ENCODE measurements around the gene LAMA3.

LAMA3 gene

DNA sequence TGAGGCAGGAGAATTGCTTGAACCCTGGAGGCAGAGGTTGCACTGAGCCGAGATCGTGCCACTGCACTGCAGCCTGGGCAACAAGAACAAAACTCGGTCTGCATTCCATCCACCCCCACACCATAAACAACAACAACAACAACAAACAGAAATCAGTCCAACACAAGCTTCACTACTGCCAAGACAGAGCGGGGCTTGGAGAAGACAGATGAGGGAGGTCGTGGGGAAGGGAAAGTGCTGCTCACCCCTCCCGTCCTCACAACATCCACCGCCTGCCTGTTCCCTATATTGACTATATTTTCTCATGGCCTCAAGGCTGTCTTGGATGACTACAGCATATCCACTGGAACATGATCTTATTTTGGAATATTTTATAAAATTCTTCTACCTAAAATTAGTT, 187.7 kb downstream of the LAMA3 start:
- no peak for DNase-seq (ENCODE audit: low spot score)

DNA sequence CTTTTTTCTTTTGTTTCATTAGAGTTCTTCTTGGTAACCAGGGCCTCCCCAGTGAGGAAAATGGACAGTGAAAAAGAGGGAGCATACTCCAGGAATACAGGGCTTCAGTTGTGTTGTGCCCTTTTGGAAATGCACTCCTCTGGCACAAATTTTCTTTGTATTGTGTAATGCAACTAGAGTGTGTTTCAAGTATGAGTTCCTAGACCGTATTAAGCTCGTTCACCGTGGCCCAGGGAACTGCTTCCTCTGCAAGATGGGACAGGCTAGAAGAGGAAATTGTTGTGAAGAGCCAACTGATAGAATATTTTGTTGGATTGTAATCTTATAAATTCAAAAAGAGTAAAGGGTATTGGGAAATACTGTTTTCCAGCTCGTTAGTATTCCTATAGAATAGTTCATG, 188.1 kb downstream of the LAMA3 start:
- no peak for DNase-seq (ENCODE audit: low spot score)

DNA sequence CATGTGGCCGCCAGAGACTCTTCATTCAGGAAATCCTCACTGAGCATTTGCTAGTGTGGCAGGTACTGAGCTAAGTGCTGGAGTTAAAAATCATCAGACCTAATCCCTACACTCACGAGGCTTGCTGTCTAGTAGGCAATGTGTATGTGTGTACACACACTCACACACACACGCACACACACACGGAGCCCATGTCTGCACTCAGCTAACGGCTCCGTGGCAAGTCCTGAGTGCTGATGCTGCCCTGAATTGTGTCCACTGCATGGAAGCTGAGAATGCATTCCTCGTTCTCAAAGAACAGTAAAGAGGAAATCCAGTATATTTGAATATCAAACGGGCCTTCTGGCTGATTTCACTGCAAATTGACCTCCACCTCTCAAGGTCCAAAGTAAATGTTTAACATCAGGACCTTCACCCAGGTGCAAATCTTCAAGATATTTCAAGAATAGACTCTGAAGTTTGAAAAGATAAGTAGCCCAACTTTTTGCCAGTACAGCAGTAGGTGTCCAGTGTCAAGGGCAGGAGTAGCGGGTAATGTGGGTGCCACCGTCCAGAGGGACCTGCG, 189.2 kb downstream of the LAMA3 start:
- no peak for DNase-seq (ENCODE audit: low spot score)

DNA sequence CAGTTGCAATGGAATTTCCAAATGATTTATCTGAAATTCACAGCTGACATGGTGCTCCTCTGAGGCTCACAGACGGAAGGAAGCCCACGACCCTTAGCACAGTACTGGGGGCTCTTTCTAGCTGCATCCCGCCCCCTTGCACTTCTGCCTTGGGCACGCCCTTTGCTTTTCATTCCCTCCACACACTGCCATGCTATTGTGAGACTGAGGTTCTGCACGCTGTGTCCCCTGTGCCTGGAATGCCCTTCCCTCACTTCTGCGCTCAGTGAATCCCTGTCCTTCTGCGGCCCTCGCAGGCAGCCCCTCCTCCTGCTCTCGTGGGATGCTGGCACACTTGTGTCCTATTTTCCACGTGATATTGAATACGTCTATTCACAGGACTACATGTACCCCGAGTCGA, 189.9 kb downstream of the LAMA3 start:
- DNase-seq (ENCODE audit: low spot score), result no peak

DNA sequence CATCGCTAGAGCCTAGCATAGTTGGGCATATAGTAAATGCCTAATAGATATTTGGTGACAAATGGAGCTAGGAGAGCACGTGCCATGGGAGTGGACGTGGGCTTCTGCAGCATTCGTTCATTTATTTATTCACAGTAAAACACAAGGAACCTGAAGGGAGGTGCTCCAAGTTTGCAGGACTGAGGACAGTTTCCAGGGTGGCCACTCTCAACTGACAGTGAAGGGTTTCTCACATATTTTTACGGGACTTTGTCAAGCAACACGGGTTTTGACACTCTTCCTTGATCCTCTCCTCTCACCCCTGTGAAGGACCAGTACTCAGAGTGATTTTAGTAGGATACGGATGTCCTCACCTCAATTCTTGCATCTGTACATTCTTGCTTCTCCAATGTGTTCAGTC, 190.3 kb downstream of the LAMA3 start:
- no peak for DNase-seq (ENCODE audit: low spot score)

DNA sequence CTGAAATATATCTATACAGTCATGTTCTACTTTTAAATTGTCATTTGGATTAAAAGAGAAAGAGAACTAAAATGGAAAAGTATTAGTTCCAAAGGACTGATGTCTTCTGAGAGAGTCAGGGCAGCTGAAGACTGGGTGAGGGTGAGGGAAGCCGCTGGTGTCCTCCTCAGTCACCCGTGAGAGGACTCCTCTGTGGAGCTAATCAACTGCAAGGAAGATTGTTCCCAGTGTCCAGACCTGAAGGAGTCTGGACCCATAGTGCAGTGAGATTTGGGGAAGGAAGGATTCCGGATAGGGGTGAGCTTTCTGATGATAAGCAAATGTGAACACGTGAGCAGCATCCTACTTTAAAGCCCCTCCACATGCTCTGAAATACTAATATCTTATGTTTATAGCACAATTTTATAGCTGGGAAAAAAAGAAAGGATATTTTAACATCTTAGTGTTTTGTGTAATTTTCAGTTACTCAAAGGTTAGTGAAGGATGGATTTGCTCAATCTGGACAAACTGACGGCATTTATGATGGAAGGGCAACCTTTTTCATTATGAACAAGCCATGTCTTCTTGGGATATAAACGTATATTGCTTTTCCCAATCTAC, 190.8 kb downstream of the LAMA3 start:
- DNase-seq (ENCODE audit: low spot score), result no peak

DNA sequence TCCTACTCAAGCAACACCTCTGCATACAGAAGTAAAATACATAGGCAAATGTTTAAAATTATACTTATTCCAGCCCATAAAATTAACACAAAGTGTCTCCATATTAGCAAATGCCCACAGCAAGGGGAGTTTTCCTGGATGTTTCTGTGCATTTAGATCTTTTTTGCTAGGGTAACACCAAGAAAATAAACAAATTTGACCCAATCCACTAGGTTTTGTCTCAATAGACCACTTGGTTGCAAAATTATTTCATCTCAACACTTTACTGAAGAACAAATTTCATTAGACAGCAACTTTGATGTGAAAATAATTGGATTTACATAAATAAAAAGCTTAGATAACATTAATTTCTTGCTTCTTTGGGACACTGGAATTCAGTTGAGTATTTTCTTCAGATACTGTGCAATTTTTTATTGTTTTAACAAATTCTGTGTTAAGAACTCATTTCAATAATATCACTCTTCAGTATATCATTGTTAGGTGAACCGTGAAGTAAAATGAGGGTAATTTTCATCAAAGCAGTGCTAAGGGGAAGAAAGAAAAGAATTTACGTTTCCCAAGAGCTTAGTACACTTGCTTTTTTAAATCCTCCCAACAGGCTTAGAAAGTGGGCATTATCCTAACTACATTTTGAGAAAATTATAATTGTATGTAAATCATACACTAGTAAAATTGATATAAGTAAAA, 191.8 kb downstream of the LAMA3 start:
- DNase-seq (ENCODE audit: low spot score), result no peak

GRCh38 chr18:23881778-23882177, 192.5 kb downstream of the LAMA3 start:
- no peak for DNase-seq (ENCODE audit: low spot score)

GRCh38 chr18:23882616-23883276, 193.5 kb downstream of the LAMA3 start:
- no peak for DNase-seq (ENCODE audit: low spot score)

DNA sequence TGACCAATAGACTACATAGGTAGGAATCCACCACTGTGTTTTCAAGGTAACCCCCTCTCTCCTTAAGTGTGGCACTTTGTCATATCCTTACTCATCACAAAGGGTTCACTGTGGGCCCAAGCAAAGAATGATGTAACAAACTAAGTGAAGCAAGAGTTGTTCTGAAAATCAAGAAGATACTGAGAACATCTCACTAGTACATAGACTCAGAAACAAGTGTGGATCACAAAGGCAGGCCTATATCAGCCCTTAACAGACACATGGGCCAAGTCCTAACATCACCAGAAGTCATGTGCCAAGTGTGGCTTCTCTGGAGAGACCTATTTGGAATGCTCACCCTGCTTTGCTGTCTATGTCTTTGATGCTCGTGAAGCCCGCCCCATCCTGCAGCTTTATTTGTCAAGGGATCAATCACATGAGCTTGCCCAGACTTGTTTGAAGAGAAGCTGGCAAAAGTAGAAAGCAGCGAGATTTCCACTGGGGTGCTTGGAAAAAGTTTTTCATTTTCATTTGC, 194.1 kb downstream of the LAMA3 start:
- DNase-seq (ENCODE audit: low spot score), result no peak

GRCh38 chr18:23884681-23885375, 195.6 kb downstream of the LAMA3 start:
- DNase-seq (ENCODE audit: low spot score), result no peak

DNA sequence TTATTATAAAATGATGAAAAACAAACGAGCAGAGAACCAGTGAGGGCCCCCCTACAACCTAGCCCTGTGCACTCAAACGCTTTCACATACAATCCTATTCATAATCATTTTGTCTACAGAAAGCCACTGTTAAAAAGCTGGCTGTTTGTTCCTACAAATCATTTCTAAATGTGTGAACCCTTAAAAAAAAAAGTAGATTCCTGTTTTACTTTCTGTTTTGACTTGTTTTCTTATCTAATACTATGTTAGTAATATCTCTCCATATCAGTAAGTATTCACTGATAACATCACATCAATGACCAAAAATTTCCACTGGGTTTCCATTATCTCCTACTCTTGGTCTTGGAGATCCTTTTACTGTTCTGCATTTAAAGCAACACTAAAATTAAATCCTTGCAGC, 196.5 kb downstream of the LAMA3 start:
- no peak for DNase-seq (ENCODE audit: low spot score)

DNA sequence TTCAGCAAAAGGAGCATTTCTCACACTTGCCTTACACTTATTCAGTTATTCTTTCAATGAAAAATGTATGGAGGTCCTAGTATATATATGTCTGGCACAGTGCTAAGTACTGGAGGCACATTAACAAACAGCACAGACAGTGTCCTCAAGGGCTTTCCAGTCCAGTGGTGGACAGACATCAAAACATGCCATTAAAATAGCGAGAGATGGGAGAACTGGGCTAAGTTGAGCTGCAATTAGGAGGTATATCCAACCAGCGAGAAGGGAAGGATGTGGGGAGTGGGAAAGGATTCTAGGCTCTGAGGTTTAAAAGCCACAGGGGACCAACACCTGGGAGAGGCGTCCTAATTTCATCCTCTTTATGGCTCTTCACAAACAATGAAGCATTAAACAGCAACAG, 197.8 kb downstream of the LAMA3 start:
- DNase-seq (ENCODE audit: low spot score), result no peak

DNA sequence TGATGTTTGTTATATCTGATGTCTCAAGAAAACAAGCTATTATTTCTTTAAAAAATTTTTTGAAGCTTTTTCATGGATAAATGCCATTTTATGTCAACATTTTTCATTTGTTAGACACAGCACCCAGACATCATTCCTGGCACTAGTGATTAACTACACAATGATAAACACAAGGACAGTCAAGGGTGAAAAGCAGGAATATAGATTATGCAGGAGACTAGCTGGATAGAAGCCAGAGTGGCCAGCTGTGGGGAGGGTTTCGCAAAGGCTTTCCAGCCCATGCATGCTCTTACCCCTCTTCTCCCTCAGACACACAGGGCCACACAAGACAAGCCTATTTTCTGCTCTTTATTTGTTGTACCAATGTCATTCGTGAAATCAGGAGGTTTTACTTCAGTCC, 198.2 kb downstream of the LAMA3 start:
- no peak for DNase-seq (ENCODE audit: low spot score)

- no peak for DNase-seq (ENCODE audit: low spot score)
These were observed 199.6 kb downstream of the LAMA3 start for GRCh38 chr18:23888881-23889280.

GRCh38 chr18:23889907-23890306, 200.7 kb downstream of the LAMA3 start:
- DNase-seq (ENCODE audit: low spot score), result no peak

- no peak for DNase-seq (ENCODE audit: low spot score)
These were observed 201.3 kb downstream of the LAMA3 start for GRCh38 chr18:23890589-23890988.

GRCh38 chr18:23893653-23894052, 204.4 kb downstream of the LAMA3 start:
- DNase-seq (ENCODE audit: low spot score), result no peak

DNA sequence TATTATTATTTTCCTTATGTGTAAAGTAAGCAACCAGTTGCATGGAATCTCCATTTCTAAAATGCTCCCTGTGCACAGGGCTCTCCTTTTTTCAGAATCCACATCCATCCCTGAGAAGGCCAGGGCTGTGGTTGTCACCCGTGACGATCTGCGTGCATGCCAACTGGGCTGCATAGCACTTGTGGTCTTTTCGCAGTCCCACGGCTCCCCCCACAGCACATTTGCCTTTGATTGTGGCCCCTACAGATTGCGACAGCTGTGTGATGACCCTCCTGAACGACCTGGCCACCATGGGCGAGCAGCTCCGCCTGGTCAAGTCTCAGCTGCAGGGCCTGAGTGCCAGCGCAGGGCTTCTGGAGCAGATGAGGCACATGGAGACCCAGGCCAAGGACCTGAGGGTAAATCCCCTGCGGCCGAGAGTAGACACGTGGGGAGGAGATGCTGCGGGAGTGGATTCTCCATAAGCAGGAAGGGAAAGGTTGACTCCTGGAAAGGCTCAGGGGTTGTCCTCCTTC, 205.5 kb downstream of the LAMA3 start:
- DNase-seq (ENCODE audit: low spot score), result no peak

- DNase-seq (ENCODE audit: low spot score), result no peak
These were observed 208.0 kb downstream of the LAMA3 start for GRCh38 chr18:23897291-23897690.

DNA sequence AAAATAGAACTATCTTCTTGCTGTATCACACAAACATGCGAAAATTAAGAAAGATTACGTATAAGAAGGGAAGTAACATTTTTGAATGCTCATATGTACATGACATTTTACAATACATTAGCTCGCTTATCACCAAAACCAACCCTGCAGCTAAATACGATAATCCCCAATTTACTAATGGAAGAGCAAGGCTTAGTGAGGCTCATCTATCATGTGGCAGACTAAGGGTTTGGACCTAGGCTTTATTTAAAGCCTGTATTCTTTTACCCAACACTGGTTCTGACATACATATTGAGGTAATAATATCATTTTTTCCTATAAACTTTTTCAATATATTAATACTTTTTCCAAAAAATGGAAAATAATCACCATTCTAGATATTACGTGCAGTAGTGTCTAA, 208.5 kb downstream of the LAMA3 start:
- DNase-seq (ENCODE audit: low spot score), result no peak

DNA sequence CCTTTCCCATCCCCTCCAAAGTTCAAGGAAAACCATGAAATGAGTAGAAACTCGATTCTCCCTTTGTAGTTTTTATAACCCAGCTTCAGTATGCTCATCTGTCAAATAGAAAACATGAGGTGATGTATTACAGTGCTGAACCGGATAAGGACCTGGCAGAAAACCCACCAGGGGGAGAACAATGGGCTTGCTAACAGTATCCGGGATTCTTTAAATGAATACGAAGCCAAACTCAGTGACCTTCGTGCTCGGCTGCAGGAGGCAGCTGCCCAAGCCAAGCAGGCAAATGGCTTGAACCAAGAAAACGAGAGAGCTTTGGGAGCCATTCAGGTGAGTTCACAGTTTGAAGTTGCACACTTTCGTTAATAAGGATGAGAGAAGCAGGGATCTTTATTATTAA, 211.7 kb downstream of the LAMA3 start:
- no peak for DNase-seq (ENCODE audit: low spot score)

Measured in CD4-positive, alpha-beta T cell treated with Interleukin-6 at 100 ng/mL for 8 hours (primary cell).